ENCODE results near the gene SLC39A11.
"Not testable (repeated sequence)": the region's sequence is repeated elsewhere in the genome, so short reads cannot be mapped to it uniquely, and the experiment has no call there.

SLC39A11 gene

DNA sequence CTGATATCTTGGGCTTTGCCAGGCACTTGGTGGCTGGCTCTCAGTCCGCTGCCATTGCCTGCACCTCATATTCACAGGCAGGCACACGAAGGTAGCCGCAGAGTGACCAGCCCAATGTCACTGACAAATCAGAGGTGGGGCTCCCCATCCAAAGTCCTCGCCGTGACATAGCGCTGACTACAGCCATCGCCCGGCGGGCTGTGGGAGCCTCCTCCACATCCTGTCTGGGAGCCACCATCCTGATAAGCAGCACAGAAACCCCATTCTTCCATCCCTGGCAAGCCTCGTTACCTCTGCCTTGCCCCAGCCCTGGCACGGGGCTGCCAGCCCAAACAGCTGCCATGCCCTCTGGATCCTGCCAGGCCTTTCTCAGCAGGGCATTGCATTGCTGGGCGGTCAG lies 437.8 kb downstream of the SLC39A11 start:
- peak; percentile 75 for DNase-seq (ENCODE audit: low spot score)

DNA sequence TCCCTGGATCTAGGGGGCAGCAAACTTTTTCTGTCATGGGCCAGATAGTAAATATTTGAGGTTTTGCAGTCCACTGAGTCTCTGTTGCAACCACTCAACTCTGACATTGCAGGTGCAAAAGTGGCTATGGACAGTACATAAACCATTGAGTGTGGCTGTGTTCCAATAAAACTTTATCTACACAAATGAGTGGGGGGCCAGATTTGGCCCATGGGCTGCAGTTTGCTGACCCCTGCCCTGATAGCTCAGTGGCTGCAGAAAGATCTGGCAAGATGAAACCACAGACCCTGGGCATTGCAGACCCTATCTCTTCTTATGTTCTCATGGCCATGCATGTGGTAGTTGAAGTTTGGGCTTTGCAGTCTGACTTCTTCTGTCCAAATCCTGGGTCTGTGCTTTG lies 440.5 kb downstream of the SLC39A11 start:
- no peak for DNase-seq (ENCODE audit: low spot score)

GRCh38 chr17:72648702-72649101 lies 443.8 kb downstream of the SLC39A11 start:
- no peak for DNase-seq (ENCODE audit: low spot score)

DNA sequence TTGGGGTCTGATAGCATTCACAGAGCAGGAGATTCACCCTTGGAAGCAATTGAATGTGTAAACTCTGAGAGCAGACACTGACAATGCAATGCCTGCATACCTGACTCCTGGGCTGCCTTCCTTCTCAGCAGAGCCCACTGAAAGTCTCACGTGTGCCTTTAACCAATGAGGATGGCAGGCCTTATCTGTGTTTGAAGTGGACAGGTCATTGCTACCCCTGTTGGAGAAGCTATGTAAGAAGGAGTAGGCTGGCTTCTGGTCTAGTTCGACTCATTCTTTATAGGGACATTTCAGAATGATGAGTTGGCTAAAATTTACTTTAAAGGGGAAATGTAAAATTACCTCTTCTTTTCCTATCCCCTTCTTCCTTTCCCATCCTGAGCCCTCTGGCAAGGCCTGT lies 446.3 kb downstream of the SLC39A11 start:
- no peak for DNase-seq (ENCODE audit: low spot score)

DNA sequence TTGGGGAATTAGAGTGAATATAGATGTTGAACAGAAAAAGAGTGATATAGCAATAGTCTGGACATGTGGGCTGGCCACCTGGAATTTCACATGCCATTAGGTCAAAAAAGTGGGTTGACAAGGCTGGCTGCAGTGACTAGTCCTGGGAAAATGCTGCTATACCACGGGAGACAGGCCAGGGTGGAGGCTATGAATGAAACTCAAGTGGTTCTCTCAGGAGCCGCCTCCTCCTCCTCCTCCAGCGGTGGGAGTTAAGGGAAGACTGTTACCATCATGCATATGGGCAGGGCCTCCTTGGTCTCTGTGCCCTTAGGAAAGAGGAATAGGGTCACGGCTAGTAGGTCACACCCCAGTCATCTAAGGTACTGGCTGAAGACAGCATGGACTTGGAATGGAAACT lies 448.0 kb downstream of the SLC39A11 start:
- DNase-seq (ENCODE audit: low spot score) = no peak

DNA sequence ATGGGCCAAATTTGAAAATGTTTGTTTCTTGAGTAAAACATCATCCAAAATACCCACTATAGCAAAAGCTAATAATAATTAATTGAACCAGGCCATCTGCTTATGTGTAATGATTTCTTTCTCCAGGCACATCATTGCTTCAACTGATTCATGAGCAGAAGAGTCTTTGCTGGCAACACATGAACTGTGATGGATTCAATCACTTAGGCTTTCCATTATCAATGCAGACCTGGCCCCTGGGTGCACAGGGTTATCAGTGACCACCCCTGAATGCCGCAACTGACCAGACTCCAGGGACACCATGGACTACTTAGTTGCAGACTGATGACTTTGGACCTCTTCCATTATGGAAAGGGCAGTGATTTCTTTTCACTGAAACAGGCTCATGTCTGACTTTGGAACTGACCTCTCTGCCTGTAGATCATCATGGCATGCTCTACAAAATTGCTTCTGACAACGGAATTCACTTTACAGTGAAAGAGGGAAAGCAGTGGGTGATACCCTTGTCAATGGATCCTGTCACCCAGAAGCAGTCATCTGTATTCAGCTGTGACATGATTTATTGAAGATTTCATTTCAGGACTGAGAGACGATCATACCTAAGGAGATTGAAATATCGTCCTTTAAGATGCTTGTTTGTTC lies 448.8 kb downstream of the SLC39A11 start:
- no peak for DNase-seq (ENCODE audit: low spot score)

- no peak for DNase-seq (ENCODE audit: low spot score)
Measured at GRCh38 chr17:72642720-72643119, 449.8 kb downstream of the SLC39A11 start.

GRCh38 chr17:72640415-72641165 lies 451.9 kb downstream of the SLC39A11 start:
- DNase-seq (ENCODE audit: low spot score) = no peak

DNA sequence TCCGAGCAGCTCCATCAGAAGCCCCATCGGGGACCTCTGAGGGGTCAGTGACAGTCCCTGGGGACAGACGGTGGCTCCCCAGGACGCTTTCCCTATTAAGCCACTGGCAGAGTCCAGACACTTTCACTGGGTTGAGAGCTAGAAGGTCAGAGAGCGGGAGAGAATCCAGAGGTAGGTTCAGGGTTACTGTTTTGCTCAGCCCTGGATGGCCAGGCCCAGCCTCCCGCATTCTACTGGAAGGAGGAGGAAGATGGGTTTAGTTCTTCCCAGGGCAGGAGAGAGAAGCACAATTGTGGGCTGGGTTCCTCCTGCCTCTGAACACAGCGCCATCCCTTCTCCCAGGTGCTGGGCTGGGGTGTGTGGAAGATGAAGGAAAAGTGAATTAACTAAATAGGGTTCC lies 452.8 kb downstream of the SLC39A11 start:
- DNase-seq (ENCODE audit: low spot score) = no peak

DNA sequence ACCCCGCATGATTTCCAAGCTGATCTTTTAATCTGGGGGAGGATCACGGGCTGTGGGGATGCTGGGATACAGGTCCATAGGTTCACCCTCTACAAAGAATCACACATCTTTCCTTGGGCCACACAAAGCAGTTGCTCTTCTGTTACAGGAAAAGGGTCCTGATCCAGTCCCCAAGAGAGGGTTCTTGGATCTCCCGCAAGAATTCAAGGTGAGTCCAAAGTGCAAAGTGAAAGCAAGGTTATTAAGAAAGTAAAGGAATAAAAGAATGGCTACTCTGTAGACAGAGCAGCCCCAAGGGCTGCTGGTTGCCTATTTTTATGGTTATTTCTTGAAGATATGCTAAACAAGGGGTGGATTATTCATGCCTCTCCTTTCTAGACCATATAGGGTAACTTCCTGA lies 453.6 kb downstream of the SLC39A11 start:
- not testable (repeated sequence) for DNase-seq (ENCODE audit: low spot score)

GRCh38 chr17:72635034-72635635 lies 457.4 kb downstream of the SLC39A11 start:
- no peak for DNase-seq (ENCODE audit: low spot score)

DNA sequence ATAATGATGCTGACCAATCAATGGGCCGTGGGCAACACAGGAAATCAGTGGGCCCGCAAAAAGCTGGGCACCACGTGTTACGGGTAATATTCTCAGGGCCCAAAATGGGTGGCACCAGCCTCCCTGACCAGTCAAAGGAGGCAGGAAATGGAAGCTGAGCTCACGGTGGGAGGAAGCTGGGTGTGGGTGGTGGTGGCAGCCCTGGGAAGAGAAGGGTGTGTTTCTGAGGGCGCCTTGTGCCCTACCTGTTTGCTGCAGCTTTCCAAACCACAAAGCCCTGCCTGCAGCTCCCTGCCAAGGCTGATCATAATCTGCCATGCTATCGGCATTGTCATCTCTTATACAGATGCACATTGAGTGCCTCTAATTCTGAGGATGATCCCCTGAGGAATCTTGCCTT lies 457.9 kb downstream of the SLC39A11 start:
- DNase-seq (ENCODE audit: low spot score) = no peak

DNA sequence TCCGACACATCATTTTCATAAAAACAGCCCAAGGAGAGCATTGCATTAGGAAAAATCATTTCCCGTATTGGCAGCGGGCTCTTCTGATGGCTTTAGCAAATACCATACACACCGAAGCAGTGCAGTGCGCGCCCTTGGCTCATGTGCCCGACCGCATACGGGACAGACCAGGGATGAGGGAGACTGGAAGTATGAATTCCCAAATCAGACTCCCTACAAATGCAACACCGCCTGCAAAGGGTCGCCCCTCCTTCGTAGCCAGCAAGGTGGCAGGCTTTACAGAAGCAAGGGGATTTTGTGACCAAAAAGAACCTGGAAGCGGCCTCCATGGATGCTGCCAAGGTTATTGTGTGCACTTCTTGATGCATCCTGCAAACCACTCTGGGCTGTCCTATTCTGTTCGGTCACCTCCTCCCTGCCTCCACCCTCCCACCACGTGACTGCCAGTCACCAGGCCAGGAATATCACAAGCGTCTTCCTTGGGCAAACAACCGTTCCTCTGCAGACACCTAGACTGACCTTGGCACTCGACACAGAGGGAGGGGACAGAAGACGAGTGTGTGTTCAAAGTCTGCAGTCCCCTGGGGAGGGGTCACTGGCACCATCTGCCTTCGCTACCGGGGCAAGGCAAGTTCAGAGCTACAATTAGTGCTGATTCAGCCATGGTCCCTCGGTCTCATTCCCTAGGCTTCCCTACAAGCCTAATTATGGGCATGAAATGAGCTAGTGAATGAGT lies 460.4 kb downstream of the SLC39A11 start:
- no peak for DNase-seq (ENCODE audit: low spot score)

- DNase-seq (ENCODE audit: low spot score) = no peak
Measured at GRCh38 chr17:72631568-72631948, 460.9 kb downstream of the SLC39A11 start.

- DNase-seq (ENCODE audit: low spot score) = no peak
Measured at GRCh38 chr17:72624652-72625051, 467.8 kb downstream of the SLC39A11 start.

GRCh38 chr17:72624226-72624625 lies 468.3 kb downstream of the SLC39A11 start:
- no peak for DNase-seq (ENCODE audit: low spot score)

GRCh38 chr17:72622661-72623433 lies 469.6 kb downstream of the SLC39A11 start:
- peak; percentile 85 for DNase-seq (ENCODE audit: low spot score)

DNA sequence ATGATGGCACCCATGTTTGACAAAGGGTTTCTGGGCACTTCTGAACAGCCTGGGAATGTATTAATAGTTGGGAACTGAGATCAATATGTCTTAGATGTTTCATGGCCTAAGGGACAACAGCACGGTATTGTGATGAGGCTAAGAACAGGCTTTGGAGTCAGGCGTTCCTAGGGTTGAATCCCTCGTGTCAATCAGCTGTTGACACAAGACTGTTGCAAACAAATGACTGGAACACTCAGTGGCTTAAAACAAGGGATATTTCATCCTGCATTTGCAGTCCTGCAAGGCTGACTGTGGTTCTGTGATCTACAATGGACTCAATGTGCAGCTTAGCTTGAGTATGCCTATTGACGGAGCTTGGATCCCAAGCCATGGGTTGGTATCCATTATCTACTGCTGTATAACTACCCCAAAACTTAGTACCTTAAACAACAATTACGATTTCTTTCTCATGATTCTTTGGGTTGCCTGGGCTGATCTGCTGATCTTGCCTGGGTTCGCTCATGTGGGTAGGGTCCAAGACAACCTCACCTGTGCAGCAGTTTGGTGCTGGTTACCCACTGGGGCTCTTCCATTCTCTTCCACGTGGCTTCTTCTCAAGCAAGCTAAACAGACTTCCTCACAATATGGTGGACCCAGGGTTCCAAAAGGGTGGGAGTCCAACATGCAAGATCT lies 472.4 kb downstream of the SLC39A11 start:
- no peak for DNase-seq (ENCODE audit: low spot score)

GRCh38 chr17:72618001-72618509 lies 474.4 kb downstream of the SLC39A11 start:
- no peak for DNase-seq (ENCODE audit: low spot score)

DNA sequence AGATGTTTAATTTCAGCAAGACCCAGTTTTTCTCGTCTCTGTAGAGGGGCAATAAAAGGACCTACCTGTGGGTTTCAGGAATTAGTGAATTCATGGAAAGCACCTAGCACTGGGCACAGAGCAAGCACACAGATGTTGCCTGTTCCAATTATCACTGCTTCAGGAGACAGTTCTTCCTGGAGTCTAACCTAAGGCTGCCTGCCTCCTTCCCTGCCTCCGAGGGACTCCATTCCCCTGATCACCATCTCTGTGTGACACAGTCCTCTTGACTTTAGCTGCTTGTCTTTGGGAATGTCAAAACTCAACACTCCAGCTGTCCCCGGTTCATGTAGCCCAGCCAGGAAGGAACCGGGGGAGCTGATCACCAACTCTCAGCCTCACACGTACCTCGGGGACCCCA lies 474.9 kb downstream of the SLC39A11 start:
- DNase-seq (ENCODE audit: low spot score) = no peak

DNA sequence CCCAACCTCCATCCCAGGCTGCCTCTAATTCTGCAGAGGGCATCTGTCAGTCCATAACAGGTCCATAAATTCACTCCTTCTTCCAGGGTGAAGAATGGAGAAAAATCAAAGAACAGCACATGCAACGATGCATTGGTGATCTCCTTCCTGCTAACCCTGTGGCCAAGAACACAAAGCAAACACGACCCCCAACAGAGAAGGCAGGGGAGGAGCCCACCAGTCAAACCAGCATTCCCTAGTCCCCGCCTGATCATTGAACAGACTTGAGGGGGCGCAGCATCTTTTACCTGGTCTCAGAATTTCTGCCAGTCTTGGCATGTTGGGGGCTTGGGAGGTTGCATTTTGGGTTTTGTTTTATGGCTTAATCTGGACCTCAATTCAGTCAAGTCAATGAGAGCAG lies 476.0 kb downstream of the SLC39A11 start:
- DNase-seq (ENCODE audit: low spot score) = no peak
